Stimulated activated naive CD8-positive, alpha-beta T cell treated with anti-CD3 and anti-CD28 coated beads, Interleukin-15, amount 100 ng/mL, for 72 hours (primary cell): ENCODE data around the gene NFKBIA.

Experiments used
- ATAC-seq: fragments of 150-1000 bp; cut with Tn5 transposase; 2 replicates; pipeline ENCODE4 v1.10.0; 2021; ENCODE audit warnings: mild to moderate bottlenecking, moderate library complexity
- DNase-seq, 2 donors: peaks; one replicate each; pipeline ENCODE4 v3.0.0; 2021 to 2022
- H3K27ac Mint-ChIP-seq, 2 donors: one replicate each; pipeline ENCODE4 v1.8.0; 2022; ENCODE audit warnings: mild to moderate bottlenecking in 2 of 2, mixed read lengths in 2 of 2, moderate library complexity in 2 of 2
- H3K27me3 Mint-ChIP-seq: one replicate; pipeline ENCODE4 v1.8.0; 2022; ENCODE audit warnings: mixed read lengths
- H3K4me1 Mint-ChIP-seq: one replicate; pipeline ENCODE4 v1.8.0; 2022; ENCODE audit warnings: mild to moderate bottlenecking, mixed read lengths
- H3K4me3 Mint-ChIP-seq, 2 donors: one replicate each; pipeline ENCODE4 v1.8.0; 2022; ENCODE audit warnings: mild to moderate bottlenecking in 2 of 2, mixed read lengths in 2 of 2, moderate library complexity in 1 of 2
- H3K9me3 Mint-ChIP-seq, 2 donors: one replicate each; pipeline ENCODE4 v1.8.0; 2022; ENCODE audit warnings: mixed read lengths in 2 of 2

Gene NFKBIA

DNA sequence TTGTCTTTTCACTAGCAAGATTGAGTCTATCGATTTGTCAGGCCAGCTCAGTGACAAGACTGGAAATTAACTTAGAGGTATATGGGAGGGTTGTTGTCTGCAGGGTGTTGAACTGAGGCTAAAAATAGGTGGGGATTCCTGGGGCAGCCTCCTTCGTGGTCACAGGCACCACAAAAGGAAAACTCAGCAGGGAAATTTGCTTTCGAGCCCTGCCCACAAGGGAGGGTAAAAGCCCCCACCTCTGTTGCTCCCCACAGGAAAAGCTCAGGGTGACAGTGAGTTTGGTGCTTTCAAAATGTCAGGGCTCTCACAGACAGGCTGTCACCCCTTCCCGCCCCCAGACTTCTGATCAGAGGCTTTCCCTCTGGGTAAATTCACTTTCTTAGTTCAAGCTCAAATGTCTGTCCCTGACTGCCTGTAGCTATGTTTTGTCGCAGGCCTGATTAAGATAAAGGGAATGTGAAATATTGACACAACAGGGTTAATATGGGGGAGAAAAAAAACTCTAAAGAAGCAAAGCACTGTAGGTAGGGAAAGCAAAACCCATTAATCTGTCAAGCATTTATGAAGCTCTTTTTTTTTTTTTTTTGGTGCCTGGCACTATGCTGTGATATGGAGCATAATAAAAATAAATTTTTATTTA lies 11.7 kb upstream of the NFKBIA start:
- Mint-ChIP-seq H3K4me3 (peak overlapping the region; percentile 68 to 79), H3K27ac (peak overlapping the region; percentile 54 to 55), H3K9me3 (no peaks in the 10 kb centered on the region), H3K27me3 (no peaks in the 10 kb centered on the region), H3K4me1 (peaks cover 70% of the 10 kb centered on the region)
- peak; percentile 69 for ATAC-seq
- DNase-seq, result peak; percentile 62 to 79

DNA sequence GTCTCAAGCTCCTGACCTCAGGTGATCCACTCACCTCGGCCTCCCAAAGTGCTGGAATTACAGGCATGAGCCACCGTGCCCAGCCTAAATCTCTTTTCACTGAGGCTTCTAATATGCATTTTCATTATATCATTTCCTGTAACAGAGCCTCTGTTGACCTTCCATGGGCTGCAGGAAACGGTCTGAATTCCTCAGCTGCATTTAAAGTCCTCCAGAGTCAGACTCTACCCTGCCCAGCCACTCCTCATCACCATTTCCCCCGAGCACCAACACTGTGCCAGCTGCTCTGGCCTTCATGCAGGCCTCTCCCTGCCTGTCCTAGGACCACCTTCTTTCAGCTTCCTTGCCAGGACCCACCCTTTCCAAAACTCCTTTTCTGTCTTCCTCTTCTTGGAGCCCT lies 9.8 kb upstream of the NFKBIA start:
- Mint-ChIP-seq H3K4me3 (no peak overlapping the region), H3K27me3 (no peaks in the 10 kb centered on the region), H3K4me1 (peaks cover 60% of the 10 kb centered on the region), H3K27ac (no peak overlapping the region), H3K9me3 (no peaks in the 10 kb centered on the region)
- ATAC-seq (no peak), DNase-seq (no peak)

DNA sequence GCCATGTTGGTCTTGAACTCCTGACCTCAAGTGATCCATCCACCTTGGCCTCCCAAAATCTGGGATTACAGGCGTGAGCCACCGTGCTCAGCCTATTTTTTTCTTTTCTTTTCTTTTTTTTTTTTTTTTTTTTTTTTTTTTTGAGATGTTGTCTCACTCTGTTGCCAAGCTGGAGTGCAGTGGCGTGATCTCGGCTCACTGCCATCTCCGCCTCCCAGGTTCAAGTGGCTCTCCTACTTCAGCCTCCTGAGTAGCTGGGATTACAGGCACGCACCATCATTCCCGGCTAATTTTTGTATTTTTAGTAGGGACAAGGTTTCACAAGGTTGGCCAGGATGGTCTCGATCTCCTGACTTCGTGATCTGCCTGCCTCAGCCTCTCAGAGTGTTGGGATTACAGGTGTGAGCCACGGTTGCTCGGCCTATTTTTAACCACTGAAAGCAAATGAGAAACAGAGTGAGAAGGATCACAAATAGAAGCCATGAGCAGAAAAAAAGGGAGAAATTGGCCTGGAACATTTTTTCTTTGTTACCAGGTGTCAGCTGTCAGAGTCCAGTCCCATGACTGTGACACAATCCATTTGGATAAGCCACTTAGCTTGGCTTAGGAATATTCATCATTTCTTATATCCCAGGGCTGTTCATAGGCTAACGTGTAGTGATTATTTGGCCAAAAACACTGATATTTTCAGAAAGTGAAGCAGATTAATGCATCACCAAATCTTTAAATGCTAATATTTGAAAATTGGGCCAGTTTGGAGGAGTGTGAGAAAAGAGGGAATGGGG lies 7.9 kb upstream of the NFKBIA start:
- Mint-ChIP-seq H3K4me1 (peaks cover 52% of the 10 kb centered on the region), H3K27me3 (no peaks in the 10 kb centered on the region), H3K4me3 (no peak overlapping the region), H3K9me3 (no peaks in the 10 kb centered on the region), H3K27ac (no peak overlapping the region)
- ATAC-seq, result no peak
- DNase-seq, result no peak

DNA sequence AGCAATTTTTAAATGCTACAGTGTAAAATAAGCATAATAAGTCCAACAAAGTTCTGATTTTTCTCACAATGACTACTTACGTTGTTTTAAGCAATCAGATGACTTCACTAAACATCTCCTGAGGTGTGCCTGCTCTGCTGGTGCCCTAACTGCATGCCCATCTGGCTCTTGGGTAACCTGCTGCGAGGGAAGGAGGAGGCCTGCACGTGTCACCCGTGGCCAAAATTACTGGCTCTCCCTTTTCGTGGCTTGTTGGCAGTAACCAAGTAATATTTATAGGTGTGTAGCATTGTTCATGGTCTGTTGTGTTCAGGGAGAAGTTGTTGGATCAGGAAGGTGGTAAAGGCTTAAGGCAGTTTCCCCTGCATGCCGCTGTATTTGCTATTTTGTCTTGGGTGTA lies 6.3 kb upstream of the NFKBIA start:
- Mint-ChIP-seq H3K4me1 (peaks cover 50% of the 10 kb centered on the region), H3K27ac (no peak overlapping the region), H3K27me3 (no peaks in the 10 kb centered on the region), H3K9me3 (no peaks in the 10 kb centered on the region), H3K4me3 (no peak overlapping the region)
- ATAC-seq, result no peak
- no peak for DNase-seq

DNA sequence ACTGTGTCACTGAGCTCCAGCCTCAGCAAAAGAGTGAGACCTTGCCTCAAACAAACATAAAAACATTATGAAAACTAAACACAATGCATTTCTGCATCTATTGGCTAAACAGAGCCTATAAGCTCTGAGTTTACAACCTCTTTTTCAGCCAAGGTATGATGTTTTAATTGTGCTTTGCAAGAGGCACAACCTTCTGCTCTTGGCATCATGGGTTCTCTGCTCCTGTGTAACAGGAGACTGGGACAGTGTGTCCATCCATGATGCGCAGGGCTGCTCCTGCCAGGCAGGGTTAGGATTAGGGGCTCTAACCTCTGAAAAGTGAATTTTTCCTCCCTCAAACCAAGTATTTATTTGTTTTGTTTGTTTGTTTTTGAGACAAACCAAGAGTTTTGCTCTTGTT lies 5.0 kb upstream of the NFKBIA start:
- Mint-ChIP-seq H3K4me1 (peaks cover 48% of the 10 kb centered on the region), H3K27me3 (no peaks in the 10 kb centered on the region), H3K27ac (no peak overlapping the region), H3K9me3 (no peaks in the 10 kb centered on the region), H3K4me3 (no peak overlapping the region)
- no peak for DNase-seq
- no peak for ATAC-seq

DNA sequence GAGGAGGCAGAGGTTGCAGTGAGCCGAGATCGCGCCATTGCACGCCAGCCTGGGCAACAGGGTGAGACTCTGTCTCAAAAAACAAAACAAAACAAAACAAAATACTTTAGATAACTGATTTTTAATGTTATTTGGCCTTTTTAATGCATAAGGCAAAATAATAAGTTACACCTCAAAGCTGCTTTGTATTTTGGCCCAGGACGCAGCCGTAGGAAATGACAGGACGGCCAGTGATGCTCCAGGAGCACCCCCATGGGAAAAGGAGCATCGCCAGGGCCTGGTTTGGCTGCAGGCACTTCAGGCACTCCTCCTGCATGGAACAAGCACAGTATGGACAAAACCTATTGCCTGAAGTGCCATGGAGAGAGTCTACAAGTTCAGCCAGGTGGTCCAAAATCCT lies 3.5 kb upstream of the NFKBIA start:
- no peak overlapping the region for H3K27ac Mint-ChIP-seq
- DNase-seq (no peak), ATAC-seq (no peak)
- H3K9me3 Mint-ChIP-seq, result no peaks in the 10 kb centered on the region
- H3K27me3 Mint-ChIP-seq, result no peaks in the 10 kb centered on the region
- no peak overlapping the region for H3K4me3 Mint-ChIP-seq
- peaks cover 37% of the 10 kb centered on the region for H3K4me1 Mint-ChIP-seq

DNA sequence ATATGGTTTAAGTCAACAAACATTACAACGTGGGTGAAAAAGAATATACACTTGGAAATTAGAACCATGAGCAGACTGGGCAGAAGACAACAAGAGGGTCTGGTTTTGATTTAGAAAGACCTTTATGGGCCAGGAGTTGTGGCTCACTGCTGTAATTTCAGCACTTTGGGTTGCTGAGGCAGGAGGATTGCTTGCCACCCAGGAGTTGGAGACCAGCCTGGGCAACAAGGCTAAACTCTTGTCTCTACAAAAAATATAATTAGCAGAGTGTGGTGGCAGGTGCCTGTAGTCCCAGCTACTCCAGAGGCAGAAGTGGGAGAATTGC lies 2.7 kb upstream of the NFKBIA start:
- ATAC-seq, result no peak
- H3K9me3 Mint-ChIP-seq, result no peaks in the 10 kb centered on the region

DNA sequence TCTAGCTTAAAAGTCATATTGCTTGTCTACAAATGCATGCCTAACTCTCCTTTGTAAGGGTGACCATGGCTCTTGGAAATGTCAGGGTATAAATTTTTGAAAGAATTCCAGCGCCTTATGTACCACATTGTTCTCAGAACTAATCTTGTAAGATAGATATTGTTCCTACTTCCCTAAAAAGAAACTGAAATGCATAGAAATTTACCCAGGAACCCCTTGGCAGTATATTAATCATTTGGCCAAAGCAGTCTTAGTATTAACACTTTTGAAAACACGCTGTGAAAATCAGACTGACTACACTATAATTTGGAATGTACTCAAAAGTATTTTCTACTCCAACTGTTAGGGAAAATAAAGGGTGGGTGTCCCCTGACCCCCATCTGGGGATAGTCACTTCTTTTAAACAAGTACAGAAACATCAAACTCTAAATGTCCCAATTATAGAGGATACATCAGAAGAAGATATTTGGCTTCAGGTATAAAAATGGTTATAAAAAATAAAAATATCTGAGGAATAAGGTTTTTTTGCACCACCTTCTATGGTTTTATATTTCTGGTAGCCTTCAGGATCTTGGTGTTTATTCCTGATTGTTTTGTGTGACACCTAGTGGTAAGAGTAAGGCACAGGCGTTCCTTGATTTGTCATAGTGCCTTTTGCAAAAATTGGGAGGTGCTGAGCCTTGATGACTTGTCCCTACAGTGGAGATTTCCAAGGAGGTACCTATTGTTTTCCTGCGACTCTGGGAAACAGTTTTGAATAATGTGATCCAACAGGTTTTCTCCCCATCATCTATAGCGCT lies 2.2 kb upstream of the NFKBIA start:
- H3K4me3 Mint-ChIP-seq, result peak overlapping the region; percentile 29 to 98
- peaks cover 40% of the 10 kb centered on the region for H3K4me1 Mint-ChIP-seq
- DNase-seq (no peak), ATAC-seq (no peak)
- H3K27ac Mint-ChIP-seq, result no peak overlapping the region
- no peaks in the 10 kb centered on the region for H3K9me3 Mint-ChIP-seq
- H3K27me3 Mint-ChIP-seq, result no peaks in the 10 kb centered on the region

More for the DNA sequence above, 2.7 kb upstream of the NFKBIA start:
- H3K4me3 Mint-ChIP-seq, result no peak overlapping the region
- no peak overlapping the region for H3K27ac Mint-ChIP-seq
- no peak for DNase-seq
- H3K27me3 Mint-ChIP-seq, result no peaks in the 10 kb centered on the region
- peaks cover 37% of the 10 kb centered on the region for H3K4me1 Mint-ChIP-seq

DNA sequence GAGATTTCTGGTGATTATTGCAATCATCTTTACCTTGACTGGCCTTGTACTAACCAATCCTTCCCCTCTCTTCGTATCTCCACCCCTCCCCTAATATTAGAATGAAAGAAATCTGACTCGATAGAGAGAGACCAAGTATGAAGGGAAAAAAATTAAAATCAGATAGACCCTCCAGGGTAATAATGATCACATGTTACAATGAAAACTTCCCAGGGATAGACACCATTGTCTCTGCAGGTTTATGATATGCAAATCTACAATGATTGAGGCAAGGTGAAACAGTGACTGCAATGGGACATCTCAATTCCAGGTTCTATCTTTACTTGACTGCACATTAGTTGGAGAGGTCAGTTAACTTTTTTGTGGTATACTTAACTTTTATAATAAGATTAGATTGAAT lies 1.5 kb upstream of the NFKBIA start:
- no peaks in the 10 kb centered on the region for H3K27me3 Mint-ChIP-seq
- no peak for DNase-seq
- peak overlapping the region; percentile 97 to 98 for H3K4me3 Mint-ChIP-seq
- no peaks in the 10 kb centered on the region for H3K9me3 Mint-ChIP-seq
- no peak for ATAC-seq
- no peak overlapping the region for H3K27ac Mint-ChIP-seq
- peaks cover 42% of the 10 kb centered on the region for H3K4me1 Mint-ChIP-seq

DNA sequence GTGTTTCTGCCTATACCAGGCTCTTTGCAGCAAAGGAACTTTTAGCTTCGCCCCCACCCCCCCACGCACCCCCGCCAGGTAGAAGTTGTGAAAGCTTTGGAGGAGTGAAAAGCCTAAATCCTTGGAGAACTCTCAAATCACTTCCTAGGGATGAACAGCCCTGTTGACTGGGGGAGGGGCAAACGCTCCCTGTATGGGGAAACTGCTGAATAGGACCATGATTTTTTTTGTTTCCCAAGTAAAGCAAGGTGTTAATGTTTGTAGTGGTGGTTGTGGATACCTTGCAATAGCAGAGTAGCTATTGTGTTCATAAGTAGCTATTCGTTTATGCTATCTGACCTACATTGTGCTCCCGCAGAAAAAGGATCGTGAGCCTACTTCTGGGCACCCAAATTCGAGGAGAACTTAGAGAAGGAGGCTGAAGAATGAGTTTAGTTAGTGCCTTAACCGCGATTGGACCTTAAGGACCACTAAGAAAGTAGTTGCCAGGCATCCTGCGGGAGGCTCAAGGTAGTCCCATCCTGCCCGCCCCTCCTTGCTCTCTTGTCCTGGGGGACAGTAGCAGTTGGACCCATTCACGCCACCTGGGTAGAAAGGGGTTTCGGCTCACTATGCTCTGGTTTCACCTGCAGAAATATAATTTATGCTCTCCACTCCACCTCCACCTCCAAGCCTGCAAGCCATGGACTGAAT lies 901 bp upstream of the NFKBIA start:
- ATAC-seq, result no peak
- peaks cover 49% of the 10 kb centered on the region for H3K4me1 Mint-ChIP-seq

DNA sequence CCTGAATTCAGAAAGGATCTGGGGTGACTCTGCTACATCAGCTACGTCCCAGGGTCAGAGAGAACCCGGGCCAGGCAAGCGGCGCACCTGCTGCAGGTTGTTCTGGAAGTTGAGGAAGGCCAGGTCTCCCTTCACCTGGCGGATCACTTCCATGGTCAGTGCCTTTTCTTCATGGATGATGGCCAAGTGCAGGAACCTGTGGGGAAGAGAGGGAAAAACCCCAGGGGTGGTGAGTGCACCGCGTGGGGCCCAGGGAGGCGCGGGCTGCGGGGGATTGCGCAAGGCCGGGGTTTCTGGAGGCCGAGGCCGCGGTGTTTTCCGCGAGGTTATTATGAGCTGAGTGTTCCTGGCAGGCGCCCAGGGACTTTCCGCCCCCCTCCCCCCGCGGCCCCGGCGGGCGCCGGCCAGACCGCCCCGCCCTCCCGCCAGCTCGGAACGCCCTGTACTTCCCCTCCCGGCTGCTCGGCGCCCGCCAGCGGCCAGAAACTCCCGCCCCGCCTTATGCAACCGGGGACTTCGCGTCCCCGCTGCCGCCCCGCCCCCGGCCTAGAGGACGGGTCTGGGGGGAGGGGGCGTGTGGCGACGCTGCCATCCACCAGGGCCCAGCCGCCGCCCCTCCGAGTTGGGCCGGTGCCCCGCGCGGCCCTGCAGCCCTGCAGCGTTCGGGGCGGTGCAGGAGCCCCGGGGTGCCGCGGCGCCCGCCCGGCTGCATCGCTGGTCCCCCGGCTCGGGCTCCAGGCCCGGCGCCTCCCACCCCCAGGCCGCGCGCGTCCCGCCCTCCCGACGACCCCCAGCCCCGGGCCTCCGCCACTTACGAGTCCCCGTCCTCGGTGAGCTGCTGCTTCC lies 723 bp downstream of the NFKBIA start:
- H3K4me1 Mint-ChIP-seq, result peaks cover 64% of the 10 kb centered on the region
- H3K9me3 Mint-ChIP-seq, result no peaks in the 10 kb centered on the region
- H3K27ac Mint-ChIP-seq, result peak overlapping the region; percentile 99
- peak; percentile 94 to 96 for DNase-seq
- no peaks in the 10 kb centered on the region for H3K27me3 Mint-ChIP-seq
- peak overlapping the region; percentile 97 to 98 for H3K4me3 Mint-ChIP-seq
- peak; percentile 73 for ATAC-seq

More for the DNA sequence above, 901 bp upstream of the NFKBIA start:
- Mint-ChIP-seq H3K9me3 (no peaks in the 10 kb centered on the region), H3K27me3 (no peaks in the 10 kb centered on the region), H3K27ac (peak overlapping the region; percentile 72 to 99), H3K4me3 (peak overlapping the region; percentile 97 to 98)
- DNase-seq, result no peak

DNA sequence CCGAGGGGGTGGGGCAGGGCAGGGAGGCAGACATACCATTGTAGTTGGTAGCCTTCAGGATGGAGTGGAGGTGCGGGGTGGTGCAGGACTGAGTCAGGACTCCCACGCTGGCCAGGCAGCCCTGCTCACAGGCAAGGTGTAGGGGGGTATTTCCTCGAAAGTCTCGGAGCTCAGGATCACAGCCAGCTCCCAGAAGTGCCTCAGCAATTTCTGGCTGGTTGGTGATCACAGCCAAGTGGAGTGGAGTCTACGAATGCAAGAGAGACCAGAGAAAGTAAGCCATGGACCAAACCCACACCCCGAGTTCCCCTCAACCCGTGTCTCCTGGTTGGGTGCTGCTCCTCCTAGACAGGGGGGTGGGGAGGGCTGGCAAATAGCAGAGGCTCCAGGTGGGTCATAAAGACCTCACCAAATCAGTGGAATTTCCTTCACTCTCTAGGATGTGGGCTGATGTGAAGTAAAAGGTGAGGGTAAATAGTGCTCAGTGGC lies 1.4 kb downstream of the NFKBIA start:
- Mint-ChIP-seq H3K4me3 (peak overlapping the region; percentile 97 to 98), H3K27ac (peak overlapping the region; percentile 99), H3K27me3 (no peaks in the 10 kb centered on the region), H3K9me3 (no peaks in the 10 kb centered on the region), H3K4me1 (peaks cover 70% of the 10 kb centered on the region)
- DNase-seq (peak in 1 of 2 donors; percentile 69), ATAC-seq (peak; percentile 31)

DNA sequence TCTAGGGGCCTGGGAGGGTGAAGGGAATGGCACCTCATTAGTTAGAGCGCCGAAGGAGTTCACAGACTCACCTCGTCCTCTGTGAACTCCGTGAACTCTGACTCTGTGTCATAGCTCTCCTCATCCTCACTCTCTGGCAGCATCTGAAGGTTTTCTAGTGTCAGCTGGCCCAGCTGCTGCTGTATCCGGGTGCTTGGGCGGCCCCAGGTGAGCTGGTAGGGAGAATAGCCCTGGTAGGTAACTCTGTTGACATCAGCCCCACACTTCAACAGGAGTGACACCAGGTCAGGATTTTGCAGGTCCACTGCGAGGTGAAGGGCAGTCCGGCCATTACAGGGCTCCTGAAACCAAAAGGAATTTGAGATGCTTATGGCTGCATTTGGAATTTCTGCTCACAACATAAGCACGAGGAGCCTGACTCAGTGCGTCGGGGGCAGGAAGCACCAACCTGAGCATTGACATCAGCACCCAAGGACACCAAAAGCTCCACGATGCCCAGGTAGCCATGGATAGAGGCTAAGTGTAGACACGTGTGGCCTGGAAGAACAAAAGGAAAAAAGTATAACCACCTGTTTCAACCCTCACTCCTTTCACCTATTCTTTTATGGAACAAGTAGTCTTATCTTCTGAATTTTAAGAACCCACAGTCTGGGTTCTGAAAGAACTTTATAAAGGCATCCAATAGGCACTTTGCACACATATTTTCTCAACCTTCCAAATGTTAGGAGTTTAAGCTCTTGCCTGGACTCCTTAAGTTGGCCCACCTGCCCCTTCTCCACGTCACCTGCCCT lies 2.0 kb downstream of the NFKBIA start:
- peak overlapping the region; percentile 97 to 98 for H3K4me3 Mint-ChIP-seq
- H3K9me3 Mint-ChIP-seq, result no peaks in the 10 kb centered on the region
- no peaks in the 10 kb centered on the region for H3K27me3 Mint-ChIP-seq
- peaks cover 75% of the 10 kb centered on the region for H3K4me1 Mint-ChIP-seq
- peak; percentile 3 for ATAC-seq
- peak overlapping the region; percentile 99 for H3K27ac Mint-ChIP-seq
- DNase-seq, result peak in 1 of 2 donors; percentile 63
